Brain pericyte (primary cell): ENCODE results near the gene EXOSC2.

Experiments
- DNase-seq: peaks from one replicate; pipeline ENCODE4 v3.0.0-alpha.2; 2012; ENCODE audit warnings: low read depth, low spot score

The EXOSC2 gene

DNA sequence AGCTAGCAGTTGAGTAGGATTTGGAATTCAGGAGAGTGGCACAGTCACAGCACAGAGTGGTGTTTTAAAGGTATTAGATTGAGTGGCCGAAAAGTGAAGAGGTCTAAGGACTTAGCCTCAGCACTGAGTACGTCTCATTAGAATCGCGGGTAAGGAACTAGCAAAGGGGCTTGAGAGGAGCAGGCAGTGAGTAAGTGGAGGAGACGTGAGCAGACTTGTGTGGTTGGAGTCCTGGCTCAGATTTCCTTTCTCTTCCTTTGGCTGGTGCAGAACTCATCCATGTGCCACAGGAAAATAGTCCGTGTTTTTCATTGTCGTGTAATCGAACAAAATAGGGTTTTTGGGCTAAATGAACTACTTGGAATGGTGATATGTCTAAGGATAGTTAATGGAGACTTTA, 3.4 kb downstream of the EXOSC2 start:
- DNase-seq = no peak

DNA sequence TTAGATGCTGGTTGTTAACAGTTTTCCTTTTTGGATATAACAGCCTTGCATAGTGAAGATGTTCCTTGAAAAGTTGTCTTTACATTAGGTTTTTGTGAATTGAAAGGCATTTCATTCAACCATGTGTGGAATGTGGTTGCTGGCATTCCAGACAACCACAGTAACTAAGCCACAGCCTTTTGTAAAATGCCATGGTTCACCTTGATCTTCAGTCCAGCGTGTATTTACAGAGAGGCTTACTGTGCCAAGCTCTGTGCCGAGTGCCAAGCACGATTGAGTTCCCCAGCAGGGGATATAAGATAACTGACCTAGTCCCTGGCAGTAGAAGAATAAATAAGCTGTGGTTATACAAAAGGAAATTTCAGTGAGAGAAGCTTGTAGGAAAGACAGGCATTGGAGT, 4.9 kb downstream of the EXOSC2 start:
- no peak for DNase-seq

- no peak for DNase-seq
These were observed 5.5 kb downstream of the EXOSC2 start for GRCh38 chr9:130699047-130699446.

DNA sequence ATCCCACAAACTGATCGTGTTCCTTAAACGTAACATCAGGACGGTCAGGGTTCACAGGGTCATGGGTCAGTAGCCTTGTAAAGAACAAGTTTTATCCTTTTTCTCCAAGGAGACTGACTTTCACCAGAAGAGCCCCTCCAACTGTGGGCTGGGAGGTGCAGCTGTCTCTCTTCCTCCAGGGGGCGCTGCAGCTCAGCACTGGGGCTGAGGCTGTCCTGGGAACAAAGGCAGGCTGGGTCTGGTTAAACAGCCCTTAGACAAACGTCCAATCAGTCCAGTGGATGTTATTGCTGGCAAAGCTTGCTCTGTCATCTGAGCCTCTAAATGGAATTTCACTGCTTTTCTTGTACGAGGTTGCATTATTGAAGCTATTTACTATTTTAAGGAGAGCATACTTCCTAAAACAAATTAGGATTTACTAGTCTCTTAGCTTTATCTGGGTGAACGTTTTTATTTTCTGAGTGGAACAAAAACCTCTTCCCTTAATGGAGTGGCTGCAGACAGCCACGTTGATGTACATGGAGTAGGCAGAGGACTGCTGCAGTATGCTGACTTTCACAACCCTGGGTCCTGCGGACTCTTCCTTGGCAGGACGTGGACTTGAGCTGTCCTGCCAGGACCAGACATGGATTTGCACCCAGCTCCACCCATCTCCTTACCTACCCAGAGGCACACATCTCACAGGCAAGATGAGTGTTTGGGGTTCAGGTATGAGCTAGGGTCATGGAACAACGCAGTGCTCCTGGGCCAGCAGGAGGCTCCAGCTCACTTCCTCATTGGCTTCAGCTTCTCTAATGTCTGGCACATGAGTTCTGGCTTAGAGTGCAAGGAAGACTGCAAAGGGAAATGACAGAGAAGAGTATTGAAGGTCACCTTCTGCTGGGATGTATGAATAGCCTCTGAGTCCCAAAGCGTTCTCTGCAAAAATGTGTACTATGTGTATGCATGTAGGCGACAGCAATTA, 7.8 kb downstream of the EXOSC2 start:
- peak; percentile 60 for DNase-seq

GRCh38 chr9:130703501-130703900, 9.9 kb downstream of the EXOSC2 start:
- DNase-seq = no peak

DNA sequence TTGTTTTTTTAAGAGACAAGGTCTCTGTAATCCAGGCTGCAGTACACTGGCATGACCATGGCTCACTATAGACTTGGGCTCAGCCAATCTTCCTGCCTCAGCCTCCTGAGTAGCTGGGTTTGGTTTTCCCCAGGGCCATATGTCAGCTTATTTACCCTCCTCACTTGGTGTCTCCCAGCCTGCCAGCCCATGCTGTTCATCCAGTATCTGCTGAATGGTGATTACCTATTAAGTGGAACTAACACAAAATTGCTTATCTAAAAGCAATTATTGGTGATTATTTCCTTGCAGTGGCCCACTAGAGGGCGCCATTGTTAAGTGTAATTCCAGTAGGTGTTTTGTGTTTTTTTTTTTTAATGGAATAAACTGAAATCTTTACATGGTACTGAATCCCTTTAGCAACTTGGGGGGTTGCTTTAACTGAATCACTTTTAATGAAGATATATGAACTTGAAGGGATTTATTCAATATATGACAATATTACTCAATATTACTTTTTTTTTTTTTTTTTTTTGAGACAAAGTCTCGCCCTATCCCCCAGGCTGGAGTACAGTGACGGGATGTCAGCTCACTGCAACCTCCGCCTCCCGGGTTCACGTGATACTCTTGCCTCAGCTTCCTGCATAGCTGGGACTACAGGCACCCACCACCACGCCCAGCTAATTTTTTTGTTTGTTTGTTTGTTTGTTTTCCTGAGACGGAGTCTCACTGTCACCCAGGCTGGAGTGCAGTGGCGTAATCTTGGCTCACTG, 13.8 kb downstream of the EXOSC2 start:
- DNase-seq = no peak

DNA sequence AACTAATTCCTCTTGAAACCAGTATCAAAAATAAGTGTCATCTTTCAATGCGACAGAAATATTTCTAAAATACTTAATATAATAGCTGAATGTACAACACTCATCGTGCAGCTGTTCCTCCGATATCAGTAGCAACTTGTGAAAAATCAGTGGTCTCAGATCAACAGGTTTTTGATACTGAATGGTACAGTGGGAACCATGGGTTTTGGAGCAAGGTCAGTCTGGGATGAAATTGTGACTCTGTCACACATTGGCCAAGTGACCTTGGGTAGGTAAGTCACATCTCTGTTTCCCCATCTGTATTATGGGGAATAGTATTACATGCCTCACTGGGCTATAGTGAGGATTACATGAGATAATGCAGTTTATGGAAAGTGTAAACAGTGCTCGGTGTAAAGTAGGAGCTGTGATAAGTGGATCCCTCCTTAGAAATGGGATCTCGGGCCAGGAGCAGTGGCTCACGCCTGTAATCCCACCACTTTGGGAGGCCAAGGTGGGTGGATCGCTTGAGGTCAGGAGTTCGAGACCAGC, 17.3 kb downstream of the EXOSC2 start:
- DNase-seq = no peak

- DNase-seq = no peak
These were observed 17.9 kb downstream of the EXOSC2 start for GRCh38 chr9:130711469-130711868.

DNA sequence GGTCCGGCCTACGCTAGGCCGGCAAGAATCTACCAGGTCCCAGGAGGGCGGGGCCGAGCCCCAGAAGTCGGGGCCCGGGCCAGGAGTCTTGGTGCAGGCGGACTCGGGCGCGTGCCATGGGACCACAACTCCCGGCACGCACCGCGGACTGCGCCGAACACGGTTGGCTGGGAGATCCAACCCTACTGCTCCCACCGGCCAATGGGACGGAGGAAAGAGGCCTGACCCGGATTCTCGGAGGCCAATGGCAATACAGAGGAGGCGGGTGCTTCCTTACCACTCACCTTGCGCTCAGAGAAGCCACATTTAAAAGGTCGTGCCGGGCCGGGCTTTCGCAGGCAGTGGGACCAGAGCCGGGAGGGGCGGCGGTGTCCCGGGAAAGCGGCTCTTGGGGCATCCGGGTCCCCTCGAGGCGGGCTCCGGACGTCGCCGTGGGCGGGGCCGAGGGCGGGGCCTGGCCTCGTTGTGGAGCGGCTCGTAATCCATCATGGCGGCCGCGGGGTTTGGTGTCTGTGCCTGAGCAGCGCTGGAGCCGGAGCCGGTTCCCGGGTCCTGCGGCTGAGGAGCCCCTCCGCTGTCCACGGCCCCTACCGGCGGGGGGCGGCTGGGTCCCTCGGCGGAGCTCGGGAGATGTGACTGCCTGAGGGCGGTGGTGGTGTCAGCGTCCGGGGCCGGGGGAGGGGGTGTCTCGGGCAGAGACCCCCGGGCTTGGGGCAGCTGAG, 19.1 kb downstream of the EXOSC2 start:
- DNase-seq = peak; percentile 94

- DNase-seq = no peak
These were observed 19.8 kb downstream of the EXOSC2 start for GRCh38 chr9:130713286-130713960.

- no peak for DNase-seq
These were observed 21.1 kb downstream of the EXOSC2 start for GRCh38 chr9:130714586-130715110.

DNA sequence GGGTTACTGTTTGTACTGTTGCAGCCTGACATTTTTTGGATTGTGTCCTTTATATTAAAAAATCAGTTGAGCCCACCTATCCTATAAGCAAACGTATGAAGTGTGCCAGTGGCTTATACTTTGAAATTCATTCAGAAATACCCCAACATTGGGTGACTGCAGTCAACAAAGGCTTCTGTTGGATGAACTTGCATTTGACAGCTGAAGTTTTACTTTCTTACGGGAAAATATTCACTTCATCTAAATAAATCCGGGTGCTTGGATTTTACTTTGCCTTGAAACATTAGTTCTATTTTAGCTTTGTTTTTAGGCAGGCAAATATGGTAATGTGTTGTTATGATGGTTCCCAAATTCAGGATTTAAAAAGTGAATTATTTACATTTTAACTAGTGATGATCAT, 21.7 kb downstream of the EXOSC2 start:
- no peak for DNase-seq

- DNase-seq = no peak
These were observed 25.0 kb downstream of the EXOSC2 start for GRCh38 chr9:130718562-130718961.

- no peak for DNase-seq
These were observed 27.2 kb downstream of the EXOSC2 start for GRCh38 chr9:130720762-130721161.

DNA sequence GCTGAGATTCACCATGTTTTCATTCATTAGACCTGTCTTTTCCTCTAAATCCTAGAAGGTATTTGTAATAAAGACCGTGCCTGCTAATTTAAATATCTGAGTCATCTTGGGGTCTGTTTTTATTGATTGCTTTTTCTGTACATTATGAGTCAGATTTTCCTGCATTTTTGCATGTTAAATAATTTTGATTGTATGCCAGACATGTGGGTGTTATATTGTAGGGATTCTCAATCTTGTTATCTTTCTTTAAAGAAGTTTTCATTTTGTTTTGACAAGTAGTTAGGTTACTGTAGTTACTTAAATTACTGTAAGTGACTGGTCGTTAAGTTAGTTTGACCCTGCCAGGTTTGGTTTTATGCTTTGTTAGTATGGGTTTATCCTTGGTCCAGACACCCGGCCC, 35.1 kb downstream of the EXOSC2 start:
- no peak for DNase-seq

DNA sequence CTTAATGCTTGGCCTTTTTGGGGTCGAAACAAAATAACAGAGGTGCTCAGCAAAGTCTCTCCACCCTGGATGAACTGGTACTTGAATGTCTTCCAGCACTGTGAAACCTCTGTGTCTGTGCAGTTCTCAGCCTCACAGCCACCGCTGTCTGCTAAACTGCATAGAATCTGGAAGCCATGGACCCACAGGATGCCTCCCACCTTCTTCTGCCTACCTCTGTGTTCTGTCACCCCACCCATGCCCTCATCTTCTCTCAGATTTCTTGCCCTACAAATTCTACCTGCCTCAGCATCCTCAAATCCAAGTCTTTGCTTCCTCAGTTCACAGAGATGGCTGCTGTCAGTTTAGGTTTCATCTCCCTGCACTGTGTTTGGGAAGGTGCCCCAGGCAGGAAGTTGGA, 35.6 kb downstream of the EXOSC2 start:
- DNase-seq = no peak

- no peak for DNase-seq
These were observed 37.8 kb downstream of the EXOSC2 start for GRCh38 chr9:130731355-130731754.

- DNase-seq = no peak
These were observed 38.6 kb downstream of the EXOSC2 start for GRCh38 chr9:130732136-130732535.

GRCh38 chr9:130732793-130733221, 39.2 kb downstream of the EXOSC2 start:
- DNase-seq = no peak

GRCh38 chr9:130735566-130735965, 42.0 kb downstream of the EXOSC2 start:
- DNase-seq = no peak

DNA sequence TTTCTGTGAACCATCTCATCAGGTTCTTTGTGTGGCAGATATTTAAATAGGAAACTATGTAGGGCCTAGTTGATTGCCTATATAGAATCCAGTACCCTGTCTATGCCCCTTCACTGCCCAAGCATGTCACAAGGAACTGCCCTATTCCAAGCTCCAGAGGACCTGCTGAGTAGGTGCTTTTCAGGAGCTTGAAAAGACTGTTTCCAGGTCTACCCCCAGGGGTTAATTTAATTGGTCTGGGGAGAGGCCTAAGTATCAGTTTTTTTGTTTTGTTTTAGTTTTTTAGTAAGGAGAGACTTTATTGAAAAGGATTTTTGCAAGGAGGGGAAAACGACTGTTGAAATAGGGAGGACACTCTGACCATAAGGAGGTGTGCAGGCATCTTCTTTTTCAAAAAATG, 43.3 kb downstream of the EXOSC2 start:
- DNase-seq = no peak
